GM21360 (cell line): ENCODE data around the gene PACS2.

Experiments
- ATAC-seq: cut with Tn5 transposase; IDR thresholded peaks from one replicate; pipeline ENCODE4 v1.9.1; 2021; ENCODE audit warnings: mild to moderate bottlenecking, moderate library complexity; ENCODE audit not compliant: unreplicated experiment

PACS2 gene

DNA sequence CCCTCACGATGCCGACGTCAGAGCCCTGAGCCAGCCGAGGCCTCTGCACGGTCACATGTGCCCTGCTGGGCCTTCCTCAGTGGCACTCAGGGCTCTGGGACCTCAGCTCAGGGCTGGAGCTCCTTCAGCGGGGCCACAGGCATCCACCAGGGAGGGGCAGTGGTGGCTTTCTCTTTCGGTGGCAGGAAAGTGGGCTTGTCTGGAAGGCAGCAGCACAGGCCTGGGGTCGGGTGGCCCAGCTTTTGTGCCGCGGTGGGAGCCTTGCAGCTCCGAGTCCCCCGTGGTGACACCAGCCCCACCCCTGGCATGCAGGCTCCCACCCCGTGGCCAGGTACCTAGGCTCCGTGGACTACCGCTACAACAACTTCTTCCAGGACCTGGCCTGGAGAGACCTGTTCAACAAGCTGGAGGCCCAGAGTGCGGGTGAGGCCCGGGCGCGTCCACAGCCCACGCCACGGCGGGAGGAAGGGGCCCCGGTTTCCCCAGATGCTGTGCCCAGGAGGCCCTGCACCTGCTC, 69.6 kb downstream of the PACS2 start:
- no peak for ATAC-seq

DNA sequence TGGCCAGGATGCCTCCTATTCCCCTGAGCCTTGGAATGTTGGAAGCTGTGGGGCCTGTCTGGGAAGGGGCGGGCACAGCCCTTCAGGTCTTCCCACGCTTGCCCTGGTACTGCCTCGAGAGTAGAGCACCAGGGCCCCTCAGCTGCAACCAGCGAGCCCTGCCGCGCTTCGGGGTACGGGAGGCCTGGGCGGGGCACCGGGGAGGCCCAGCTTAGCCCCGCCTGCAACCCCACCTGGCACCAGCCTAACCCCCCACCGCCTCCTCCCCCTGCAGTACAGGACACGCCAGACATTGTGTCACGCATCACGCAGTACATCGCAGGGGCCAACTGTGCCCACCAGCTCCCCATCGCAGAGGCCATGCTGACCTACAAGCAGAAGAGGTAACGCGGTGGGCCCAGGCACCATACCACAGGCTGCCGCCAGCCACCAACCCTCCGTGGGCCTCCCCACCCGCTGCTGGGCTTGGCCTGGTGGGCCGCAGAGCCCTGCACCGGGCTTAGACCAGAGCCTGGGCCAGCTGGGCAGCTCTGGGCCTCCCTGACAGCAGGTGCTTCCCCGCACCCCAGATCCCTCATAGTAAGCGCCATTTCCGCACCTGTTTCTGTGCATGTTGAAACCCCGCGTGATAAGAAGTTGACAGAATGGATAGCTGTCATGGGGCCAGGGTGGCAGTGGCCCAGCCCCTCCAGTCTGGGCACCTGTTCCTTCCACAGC, 70.2 kb downstream of the PACS2 start:
- no peak for ATAC-seq

DNA sequence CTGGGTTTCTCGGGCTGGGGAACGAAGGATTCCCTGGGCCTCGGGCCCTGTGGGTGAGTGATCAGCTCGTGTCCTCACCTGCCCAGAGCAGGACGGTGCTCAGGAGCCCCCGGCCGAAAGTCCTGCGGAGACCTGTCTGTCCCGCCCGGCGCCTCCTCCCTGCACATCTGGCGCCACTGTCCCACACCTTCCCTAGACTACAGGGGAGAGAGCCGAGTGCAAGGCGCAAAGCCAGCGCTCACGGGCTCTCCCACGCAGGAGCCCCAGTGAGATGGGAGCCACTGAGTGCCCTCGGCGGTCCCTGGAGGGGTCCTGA, 70.7 kb downstream of the PACS2 start:
- no peak for ATAC-seq

DNA sequence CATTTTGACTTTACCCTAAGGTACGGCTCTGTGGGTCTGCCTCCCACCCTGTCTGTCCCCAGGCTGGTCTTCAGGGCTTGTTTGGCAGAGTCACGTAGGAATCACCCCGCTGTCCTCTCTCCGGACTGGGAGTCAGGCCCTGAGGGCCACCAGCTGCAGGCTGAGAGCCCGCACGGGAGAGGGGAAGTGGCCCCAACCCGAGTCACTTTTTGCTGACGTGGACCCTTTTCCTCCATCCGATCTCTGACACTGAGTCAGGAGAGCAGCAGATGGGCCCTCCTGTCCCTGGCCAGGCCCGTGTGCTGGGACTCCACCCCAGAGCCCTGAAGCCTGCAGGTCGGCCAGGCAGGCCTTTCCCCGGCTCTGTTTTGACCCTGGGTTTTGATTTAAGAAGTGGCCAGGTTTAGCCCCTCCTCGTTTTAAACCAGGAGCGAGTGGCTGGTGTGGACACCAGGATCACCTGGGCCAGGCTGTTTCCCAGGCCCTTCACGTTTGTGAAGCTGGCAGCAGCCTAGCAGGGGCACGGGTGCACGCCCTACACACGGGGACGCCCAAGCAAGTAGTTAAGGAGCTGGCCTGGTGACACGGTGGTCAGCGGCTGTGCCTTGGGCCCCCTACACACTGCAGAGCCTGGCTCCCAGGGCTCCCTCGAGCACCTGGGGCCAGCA, 71.3 kb downstream of the PACS2 start:
- no peak for ATAC-seq

DNA sequence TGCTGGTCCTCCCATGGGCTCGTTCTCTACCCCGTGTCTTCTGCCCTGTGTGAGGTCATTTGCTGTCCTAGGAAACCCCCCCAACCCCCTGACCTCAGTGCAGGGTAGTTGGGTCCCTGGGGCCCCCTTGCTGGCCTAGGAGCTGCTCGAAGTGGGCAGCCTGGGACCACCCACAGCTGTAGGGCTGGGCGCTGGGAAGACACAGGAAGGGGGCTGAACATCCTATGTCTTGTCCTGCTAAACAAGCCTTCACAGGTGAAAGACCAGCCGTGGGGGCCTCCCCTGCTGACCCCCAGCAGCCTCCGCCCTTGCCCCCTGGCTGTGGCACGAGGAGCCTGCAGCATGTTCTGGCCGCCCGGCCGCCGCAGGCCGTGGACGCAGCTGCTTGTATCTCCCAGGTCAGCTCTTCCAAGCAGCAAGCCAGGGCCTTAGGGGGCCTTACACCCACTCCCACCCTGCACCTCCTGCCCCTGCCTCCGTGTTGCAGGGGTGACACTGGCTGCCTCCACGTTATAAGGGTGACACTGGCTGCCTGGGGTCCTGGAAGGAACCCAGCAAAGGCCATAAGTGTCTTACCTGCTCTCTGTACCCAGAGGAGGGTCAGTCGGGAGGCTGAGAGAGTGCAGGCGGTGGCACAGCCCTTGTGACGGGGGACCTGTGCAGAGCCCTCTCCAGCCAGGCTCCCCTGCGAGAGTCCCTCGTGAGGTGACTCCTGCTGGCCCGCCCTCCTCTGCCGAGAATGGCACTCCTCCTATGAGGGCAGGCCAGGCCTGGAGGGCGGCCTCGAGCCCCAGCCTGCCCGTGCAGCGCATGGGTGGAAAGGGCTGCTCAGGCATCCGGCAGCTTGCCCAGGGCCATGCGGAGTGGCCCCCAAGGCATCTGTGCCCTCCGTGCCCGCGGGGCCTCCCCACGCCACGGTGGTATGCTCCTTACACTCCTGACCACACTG, 72.3 kb downstream of the PACS2 start:
- ATAC-seq, result no peak

DNA sequence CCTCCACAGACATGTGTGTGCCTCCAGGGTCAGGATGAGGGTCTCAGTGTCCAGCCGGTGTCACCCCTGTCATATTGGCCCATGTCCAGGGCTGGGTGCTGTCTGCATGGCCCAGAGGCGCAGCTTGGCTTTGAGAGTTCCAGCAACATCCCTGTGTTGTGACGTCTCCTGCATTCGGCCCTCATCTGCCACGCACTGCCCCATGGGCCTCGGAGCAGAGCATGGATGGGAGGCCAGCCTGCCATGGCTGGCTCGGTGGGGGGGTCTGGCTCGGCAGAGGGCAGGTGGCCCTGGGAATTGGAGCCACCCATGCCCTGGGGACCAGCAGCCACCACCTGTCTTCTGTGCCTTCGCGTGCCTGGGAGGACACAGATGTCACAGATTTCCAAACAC, 73.0 kb downstream of the PACS2 start:
- no peak for ATAC-seq

GRCh38 chr14:105388110-105388951, 73.8 kb downstream of the PACS2 start:
- ATAC-seq, result no peak

DNA sequence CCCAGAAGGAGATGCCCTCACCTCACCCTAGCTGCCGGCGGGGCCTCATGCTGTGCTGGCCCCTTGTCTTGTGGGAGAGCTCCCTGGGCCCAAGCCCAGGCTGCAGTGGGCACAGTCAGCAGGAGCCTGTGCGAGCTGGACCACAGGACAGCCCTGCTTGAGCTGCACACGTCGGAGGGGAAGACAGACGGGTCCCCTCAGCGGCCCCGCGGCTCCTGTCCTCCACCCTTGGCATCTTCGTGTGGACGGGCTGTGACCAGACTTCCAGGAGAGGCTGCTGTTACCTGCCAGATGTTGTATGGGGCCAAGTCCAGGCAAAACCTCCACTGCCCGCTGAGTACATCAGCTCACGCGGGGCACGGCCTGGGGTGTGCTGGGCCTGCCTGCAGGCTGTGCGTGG, 74.4 kb downstream of the PACS2 start:
- no peak for ATAC-seq

- ATAC-seq, result no peak
Measured at GRCh38 chr14:105389534-105389933, 75.0 kb downstream of the PACS2 start.

GRCh38 chr14:105389976-105390848, 75.7 kb downstream of the PACS2 start:
- ATAC-seq, result no peak

- no peak for ATAC-seq
Measured at GRCh38 chr14:105390849-105391500, 76.4 kb downstream of the PACS2 start.

GRCh38 chr14:105391541-105391940, 77.0 kb downstream of the PACS2 start:
- no peak for ATAC-seq

GRCh38 chr14:105392131-105393090, 77.9 kb downstream of the PACS2 start:
- ATAC-seq, result no peak

DNA sequence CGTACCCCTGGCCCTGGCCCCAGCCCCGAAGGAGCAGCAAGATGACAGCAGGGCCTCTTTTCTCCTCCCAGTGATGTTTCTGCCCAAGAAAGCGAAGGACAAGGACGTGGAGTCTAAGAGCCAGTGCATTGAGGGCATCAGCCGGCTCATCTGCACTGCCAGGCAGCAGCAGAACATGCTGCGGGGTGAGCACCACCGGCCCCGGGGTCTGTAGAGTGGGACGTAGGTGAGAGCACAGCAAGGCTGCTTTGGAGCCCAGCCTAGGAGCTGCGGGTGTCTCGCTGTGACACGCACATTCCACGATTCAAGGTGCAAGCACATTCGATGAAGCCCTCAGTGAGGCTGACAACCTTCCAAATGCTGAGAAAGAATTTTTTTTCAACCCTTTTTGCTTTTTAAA, 78.6 kb downstream of the PACS2 start:
- ATAC-seq, result no peak

- no peak for ATAC-seq
Measured at GRCh38 chr14:105394714-105395537, 80.4 kb downstream of the PACS2 start.

GRCh38 chr14:105395538-105395854, 80.9 kb downstream of the PACS2 start:
- ATAC-seq, result no peak

DNA sequence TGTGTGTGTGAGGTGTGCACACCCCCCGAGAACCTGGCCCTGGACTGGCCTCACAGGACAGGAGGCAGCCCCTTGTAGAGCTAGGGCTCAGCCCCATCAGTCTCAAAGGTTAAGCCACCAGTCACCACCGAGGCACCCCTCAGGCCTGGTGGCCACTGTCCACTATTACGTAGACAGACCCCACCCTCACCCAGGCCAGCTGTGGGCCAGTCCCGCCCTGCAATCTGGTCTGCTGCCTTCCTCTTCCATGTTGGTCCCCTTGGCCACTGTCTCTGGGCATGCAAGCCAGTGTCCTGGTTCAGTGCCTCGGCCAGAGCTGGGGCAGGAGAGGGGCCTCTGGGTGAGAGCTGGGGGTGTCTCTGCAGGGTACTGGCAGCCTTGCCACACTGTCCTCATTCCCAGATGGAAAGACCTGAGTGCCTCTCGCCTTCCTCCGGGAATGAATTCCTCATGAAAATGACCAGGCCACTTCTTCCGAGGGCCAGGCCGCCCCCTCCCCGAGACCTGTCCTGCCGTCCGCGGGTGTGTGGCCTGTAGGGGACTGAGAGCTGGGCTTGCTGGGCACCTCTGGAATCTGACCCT, 82.9 kb downstream of the PACS2 start:
- ATAC-seq, result no peak
